GM21360 (cell line): Measurements from ENCODE around the gene NAP1L4.
A peak's percentile ranks its signal among the peaks of the same experiment; 100 is the strongest.

Experiments
- ATAC-seq: cut with Tn5 transposase; IDR thresholded peaks from one replicate; pipeline ENCODE4 v1.9.1; 2021; ENCODE audit warnings: mild to moderate bottlenecking, moderate library complexity; ENCODE audit not compliant: unreplicated experiment

The NAP1L4 gene

GRCh38 chr11:2995893-2996554 is 3.9 kb upstream of the NAP1L4 start:
- ATAC-seq, result no peak

GRCh38 chr11:2995031-2995561 is 3.0 kb upstream of the NAP1L4 start:
- ATAC-seq, result no peak

DNA sequence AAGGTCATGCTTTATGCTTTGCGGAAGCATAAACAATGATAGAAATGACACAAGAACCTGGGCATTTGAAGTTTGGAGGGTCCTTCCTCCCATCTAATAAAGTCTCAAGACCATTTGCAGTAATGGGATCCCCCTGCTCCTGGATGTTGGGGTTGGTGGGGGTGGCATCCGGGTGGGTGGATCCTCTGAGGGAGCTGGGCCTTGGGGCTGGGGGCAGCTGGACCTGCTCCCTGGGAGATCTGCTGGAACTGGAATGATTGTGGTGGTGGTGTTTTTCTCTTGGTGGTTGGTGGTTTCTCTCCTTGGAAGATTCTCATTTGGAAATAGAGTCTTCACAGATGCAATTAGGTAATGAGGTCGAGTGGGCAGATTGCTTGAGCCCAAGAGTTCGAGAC is 2.2 kb upstream of the NAP1L4 start:
- ATAC-seq, result no peak

- ATAC-seq, result no peak
Measured at GRCh38 chr11:2992997-2993325, 832 bp upstream of the NAP1L4 start.

- peak; percentile 40 for ATAC-seq
Measured at GRCh38 chr11:2991452-2992233, 486 bp downstream of the NAP1L4 start.

GRCh38 chr11:2990617-2991451 is 1.3 kb downstream of the NAP1L4 start:
- no peak for ATAC-seq

- ATAC-seq, result no peak
Measured at GRCh38 chr11:2989551-2989950, 2.6 kb downstream of the NAP1L4 start.

GRCh38 chr11:2989006-2989405 is 3.1 kb downstream of the NAP1L4 start:
- ATAC-seq, result no peak

DNA sequence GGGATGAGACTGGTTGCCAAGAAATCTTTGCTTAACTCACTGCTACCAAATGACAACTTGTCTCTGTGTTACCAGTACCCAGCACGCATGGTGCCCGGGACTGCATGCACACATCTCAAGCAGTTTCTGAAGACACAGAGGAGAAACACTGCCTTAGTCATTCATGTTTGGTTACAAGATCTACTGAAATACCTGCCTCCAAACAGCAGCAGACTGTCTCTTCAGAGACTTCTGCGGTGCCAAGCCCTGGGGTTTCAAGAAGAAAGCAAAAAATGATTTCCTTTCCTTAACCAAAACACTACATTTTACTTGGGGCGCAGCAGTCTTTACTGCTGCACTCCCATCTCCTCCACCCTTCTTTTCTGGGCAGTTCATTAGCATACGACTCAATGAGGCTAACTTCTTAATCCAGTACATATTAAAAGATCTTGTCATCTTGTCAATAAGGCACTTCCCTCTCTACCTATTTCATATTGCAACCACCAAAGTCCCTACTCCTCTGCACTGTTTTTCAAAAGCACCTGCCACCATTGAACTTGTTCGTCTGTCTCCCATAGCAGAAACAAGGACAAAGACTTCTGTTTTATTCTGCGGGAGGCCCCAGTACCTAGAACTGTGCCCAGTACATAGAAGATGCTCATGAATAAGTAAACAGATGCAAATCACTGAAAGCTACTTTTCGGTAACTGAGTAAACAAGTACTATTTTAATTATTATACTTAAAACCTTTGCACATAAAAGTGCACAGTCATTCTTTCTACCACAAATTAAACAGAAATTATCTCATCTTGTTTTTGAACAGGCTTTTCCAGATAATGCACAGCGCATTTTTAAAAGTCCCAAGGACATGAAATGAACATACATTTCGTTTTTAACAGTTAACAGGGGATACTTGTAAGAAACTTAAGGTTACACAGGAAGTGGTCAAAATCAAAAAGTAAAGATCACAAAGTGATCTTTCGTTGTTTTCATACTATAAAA is 4.0 kb downstream of the NAP1L4 start:
- ATAC-seq, result no peak

- no peak for ATAC-seq
Measured at GRCh38 chr11:2983908-2984307, 8.2 kb downstream of the NAP1L4 start.

DNA sequence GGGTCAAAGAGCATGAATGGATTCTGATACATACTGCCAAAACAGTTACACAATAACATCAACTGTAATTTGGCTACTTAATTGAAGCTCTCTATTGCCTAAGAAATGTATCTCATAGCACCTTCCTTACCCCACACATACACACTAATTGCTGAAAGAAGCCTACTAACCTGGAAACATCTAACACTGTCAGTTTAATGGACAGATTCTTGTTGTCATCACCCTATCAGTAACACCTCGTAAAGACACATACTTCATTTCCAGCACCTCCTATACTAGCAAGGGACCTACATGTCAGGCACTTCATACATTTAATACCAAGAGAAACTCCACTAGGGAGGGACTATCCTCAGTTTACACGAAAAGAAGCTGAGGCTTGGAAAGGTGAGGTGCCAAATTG is 9.9 kb downstream of the NAP1L4 start:
- ATAC-seq, result no peak

DNA sequence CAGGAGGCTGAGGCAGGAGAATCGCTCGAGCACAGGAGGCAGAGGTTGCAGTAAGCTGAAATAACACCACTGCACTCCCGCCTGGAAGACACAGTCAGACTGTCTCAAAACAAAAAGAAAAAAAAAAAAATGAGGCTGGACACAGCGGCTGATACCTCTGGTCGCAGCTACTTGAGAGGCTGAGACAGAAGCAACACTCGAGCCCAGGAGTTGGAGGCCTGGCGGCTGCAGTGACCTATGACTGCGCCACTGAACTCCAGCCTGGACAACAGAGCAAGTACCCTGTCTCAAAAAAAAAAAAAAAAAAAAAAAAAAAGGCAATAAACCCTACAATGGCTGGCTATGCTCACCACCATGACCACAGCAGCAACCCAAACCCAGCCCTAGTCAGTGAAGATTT is 11.0 kb downstream of the NAP1L4 start:
- ATAC-seq, result no peak

DNA sequence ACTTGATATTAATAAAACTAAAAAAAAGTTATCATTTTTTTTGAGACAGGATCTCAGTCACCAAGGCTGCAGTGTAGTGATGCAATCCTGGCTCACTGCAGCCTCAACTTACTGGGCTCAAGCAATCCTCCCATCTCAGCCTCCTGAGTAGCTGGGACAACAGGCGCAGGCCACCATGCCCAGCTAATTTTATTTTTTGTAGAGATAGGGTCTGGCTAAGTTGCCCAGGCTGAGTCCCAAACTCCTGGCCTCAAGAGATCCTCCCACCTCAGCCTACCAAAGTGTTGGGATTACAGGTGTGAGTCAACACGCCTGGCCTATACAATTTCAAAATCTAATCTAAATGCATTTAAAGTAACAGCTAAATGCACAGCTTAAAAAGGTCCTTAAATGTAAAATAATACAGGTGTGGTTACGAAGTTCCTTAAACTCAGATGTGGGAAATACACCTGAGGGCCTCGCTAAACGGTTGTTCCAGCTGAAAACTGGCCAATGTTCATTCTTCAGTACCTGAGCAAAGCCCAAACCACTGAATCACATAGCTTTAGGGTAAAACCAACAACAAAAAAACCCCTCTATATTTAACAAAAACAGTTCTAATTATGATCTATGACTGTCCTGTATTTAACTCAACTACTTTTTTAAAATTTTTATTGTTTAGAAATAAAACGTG is 11.8 kb downstream of the NAP1L4 start:
- ATAC-seq, result no peak

- ATAC-seq, result no peak
Measured at GRCh38 chr11:2977113-2977512, 15.0 kb downstream of the NAP1L4 start.

DNA sequence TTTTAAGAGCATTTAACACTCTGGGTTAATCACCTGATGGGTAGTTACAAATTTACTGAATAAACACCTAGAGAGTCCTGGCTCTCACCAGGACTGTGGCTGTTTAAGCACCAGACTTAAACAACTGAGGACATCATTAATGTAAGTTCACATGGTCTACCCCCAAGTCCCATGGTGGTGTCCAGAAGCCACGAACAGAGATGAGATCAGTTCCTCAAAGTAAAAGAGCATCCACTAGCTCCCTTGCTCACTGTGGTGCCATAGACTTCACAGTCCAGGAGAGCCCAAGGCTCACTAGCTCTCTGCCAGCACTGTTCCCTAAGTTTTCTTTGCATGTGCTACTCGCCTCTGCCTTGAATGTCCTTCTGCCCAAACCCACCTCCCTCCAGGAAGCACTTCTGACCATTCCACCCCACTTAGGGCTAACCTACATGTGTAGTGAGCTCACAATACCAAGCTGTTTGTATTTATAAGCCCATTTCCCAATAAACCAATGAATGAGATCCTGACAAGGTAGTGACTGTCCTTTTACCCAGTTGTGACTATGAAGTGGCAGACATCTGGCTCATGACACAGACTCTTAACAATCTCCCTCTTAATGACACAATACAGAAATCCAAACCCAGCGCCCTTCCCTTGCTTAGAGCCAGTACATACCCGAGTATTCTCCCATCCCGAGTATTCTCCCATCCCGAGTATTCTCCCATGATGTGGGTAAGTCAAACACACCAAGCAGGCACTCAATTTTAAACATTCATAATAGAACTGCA is 15.7 kb downstream of the NAP1L4 start:
- ATAC-seq, result no peak

GRCh38 chr11:2975594-2975993 is 16.5 kb downstream of the NAP1L4 start:
- no peak for ATAC-seq

GRCh38 chr11:2974272-2974671 is 17.9 kb downstream of the NAP1L4 start:
- ATAC-seq, result no peak

DNA sequence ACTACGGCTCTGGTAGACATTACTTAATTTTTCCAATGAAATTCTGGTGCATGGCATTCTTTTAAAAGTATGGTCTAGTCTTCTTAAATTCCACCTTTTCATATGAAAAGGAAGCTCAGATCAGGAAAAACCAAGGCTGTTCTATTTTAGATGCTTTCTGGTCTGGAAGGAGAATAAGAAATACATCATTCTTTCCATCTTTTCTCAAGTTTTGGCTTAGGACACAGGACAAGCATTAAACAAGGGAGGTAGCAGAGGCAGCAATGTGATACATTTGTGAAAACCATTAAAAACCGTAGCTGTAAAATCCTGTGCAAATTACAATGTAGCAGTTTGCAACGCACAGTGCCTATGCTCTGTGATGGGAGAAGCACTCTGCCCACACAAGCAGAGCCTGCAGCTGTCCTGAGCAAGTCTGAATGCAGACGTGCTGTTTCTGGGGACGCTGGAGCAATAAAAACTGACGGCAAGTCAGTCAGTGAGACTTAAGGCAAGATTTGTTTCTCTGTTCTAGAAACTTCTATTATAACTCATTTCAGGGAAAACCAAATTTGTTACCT is 23.7 kb downstream of the NAP1L4 start:
- ATAC-seq, result no peak

DNA sequence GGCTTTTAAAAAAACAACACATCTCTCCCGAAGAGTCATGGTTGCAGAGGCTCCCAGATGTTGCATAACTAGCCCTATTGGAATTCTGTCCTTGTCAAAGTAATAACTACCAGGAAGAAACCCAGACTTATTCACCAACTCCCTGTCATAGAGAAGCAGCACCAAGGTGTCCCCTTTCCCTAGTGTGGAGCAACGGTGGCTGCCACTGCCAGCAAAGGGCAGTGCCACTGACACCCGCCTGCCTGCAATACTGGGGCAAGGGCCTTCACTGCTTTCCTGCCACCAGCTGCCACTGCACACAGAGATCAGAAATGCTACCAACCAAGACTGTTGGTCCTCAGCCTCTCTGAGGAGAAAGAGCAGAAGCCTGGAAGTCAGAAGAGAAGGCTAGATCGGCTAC is 27.3 kb downstream of the NAP1L4 start:
- no peak for ATAC-seq
